ENCODE results near the gene ATAD3A.

The ATAD3A gene

DNA sequence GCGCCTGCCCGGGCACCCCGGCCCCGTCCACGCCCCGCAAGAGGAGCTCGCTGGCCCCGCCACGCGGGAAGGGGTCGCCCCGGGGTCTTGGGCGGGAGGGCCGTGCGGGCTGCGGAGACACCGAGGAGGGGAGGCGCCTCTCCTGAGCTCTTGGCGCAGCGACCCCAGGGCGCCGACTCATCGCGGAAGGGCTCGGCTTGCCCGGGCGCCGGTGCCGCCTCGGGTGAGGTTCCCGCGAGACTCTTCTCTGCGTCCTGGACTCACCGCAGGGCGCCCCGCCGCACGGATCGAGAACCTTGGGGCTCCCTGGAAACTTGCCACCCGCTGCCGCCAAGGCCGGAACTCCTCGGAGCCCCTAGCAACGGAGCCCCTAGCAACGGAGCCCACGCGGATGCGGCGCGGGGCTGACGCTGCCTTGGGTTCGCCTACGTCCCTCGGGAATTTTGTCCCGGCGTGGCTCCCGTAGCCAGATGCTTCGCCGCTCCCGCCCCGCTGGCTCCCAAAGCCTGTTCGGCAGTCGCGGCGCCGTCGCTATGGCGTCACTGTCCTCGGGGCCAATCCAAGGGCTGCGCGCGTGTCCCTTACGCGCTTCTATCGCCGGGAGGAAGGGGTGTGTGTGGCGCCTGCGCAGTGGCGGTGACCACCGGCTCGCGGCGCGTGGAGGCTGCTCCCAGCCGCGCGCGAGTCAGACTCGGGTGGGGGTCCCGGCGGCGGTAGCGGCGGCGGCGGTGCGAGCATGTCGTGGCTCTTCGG, at the start of gene ATAD3A (continued):
- TF ChIP-seq, protein P1, sequence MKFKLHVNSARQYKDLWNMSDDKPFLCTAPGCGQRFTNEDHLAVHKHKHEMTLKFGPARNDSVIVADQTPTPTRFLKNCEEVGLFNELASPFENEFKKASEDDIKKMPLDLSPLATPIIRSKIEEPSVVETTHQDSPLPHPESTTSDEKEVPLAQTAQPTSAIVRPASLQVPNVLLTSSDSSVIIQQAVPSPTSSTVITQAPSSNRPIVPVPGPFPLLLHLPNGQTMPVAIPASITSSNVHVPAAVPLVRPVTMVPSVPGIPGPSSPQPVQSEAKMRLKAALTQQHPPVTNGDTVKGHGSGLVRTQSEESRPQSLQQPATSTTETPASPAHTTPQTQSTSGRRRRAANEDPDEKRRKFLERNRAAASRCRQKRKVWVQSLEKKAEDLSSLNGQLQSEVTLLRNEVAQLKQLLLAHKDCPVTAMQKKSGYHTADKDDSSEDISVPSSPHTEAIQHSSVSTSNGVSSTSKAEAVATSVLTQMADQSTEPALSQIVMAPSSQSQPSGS (tag by site-specific recombination; IDR thresholded peaks at IDR 0.05; ENCODE audit: low read depth): 0 out of 2 replicates have a peak, but pooled peaks have one; percentile 27
- peak; percentile 49 for TF ChIP-seq GLIS1 (tag by site-specific recombination; IDR thresholded peaks at IDR 0.05)
- TF ChIP-seq ZNF169 (tag by site-specific recombination; IDR thresholded peaks at IDR 0.05): no peak
- TF ChIP-seq, protein P2, sequence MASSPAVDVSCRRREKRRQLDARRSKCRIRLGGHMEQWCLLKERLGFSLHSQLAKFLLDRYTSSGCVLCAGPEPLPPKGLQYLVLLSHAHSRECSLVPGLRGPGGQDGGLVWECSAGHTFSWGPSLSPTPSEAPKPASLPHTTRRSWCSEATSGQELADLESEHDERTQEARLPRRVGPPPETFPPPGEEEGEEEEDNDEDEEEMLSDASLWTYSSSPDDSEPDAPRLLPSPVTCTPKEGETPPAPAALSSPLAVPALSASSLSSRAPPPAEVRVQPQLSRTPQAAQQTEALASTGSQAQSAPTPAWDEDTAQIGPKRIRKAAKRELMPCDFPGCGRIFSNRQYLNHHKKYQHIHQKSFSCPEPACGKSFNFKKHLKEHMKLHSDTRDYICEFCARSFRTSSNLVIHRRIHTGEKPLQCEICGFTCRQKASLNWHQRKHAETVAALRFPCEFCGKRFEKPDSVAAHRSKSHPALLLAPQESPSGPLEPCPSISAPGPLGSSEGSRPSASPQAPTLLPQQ (tag by site-specific recombination; IDR thresholded peaks at IDR 0.05): peak; percentile 88
- peak; percentile 98 for TF ChIP-seq ZNF324 (tag by site-specific recombination; IDR thresholded peaks at IDR 0.05)
- no peak for TF ChIP-seq ZNF354C (tag by site-specific recombination; IDR thresholded peaks at IDR 0.05; ENCODE audit: borderline replicate concordance, low read depth)
- peak; percentile 39 for TF ChIP-seq YY1 (tag by site-specific recombination; IDR thresholded peaks at IDR 0.05)
- TF ChIP-seq ZNF843 (tag by site-specific recombination; IDR thresholded peaks at IDR 0.05): peak; percentile 87
- TF ChIP-seq ZNF76 (tag by site-specific recombination; IDR thresholded peaks at IDR 0.05; ENCODE audit: borderline replicate concordance, low read depth): peak; percentile 93
- peak; percentile 99 for TF ChIP-seq ZBTB17 (tag by site-specific recombination; IDR thresholded peaks at IDR 0.05)
- TF ChIP-seq YY2 (tag by site-specific recombination; IDR thresholded peaks at IDR 0.05): peak; percentile 41
- TF ChIP-seq, protein P3, sequence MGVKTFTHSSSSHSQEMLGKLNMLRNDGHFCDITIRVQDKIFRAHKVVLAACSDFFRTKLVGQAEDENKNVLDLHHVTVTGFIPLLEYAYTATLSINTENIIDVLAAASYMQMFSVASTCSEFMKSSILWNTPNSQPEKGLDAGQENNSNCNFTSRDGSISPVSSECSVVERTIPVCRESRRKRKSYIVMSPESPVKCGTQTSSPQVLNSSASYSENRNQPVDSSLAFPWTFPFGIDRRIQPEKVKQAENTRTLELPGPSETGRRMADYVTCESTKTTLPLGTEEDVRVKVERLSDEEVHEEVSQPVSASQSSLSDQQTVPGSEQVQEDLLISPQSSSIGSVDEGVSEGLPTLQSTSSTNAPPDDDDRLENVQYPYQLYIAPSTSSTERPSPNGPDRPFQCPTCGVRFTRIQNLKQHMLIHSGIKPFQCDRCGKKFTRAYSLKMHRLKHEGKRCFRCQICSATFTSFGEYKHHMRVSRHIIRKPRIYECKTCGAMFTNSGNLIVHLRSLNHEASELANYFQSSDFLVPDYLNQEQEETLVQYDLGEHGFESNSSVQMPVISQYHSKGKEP (tag by site-specific recombination; IDR thresholded peaks at IDR 0.05): no peak

DNA sequence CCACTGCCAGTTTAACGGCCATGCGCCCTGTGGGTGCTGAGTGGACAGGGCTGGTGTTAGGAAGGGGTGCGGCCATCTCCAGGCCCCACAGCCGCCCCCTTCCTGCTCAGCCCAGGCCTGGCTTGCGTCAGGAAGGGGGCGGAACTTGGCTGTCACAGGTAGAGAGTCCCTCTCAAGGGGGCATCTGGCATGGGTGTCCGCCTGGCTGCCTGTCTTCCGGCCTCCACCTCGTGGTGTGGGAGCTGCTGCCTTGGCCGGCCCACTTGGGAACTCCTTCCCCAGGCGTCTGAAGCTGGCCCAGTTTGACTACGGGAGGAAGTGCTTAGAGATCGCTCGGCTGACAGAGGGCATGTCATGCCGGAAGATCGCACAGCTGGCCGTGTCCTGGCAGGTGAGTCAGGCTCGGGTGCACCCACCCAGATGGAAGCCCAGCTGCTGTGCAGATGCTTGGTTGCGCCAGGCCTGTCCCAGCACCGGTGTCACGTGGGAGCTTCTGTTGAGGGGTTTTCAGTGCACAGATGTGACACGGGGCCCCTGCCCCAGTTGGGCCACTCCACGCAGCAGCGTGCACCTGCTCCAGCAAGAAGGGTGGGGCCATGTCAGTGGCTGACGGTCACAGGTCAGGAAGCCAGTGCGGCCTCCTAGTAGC, 49.5 kb upstream of the ATAD3A start:
- Histone ChIP-seq H3K27ac (ENCODE audit: extremely low read depth, low read depth, low read length) (no peak overlapping the region), H3K4me1 (ENCODE audit: control insufficient read depth, insufficient read depth, low read length) (no peaks in the 10 kb centered on the region), H3K9me3 (ENCODE audit: control insufficient read depth, insufficient read depth, low read depth, low read length) (no peaks in the 10 kb centered on the region), H3K4me3 (ENCODE audit: low read depth, low read length) (no peak overlapping the region), H3K36me3 (ENCODE audit: control insufficient read depth in 2 of 2, insufficient read depth in 1 of 2, low read length in 2 of 2) (no peaks in the 10 kb centered on the region)
- TF ChIP-seq ZNF335 (tag by site-specific recombination; conservative IDR thresholded peaks at IDR 0.05) (peak; percentile 74), ZFHX2 (tag by site-specific recombination; conservative IDR thresholded peaks at IDR 0.05) (no peak), ZNF777 (tag by site-specific recombination; IDR thresholded peaks at IDR 0.05; ENCODE audit: borderline replicate concordance) (no peak), ZNF10 (tag by site-specific recombination; IDR thresholded peaks at IDR 0.05) (no peak), ZBTB7A (tag by site-specific recombination; IDR thresholded peaks at IDR 0.05; ENCODE audit: low read depth) (no peak)
- ChIA-PET CTCF (no interaction called here), POLR2A (interaction anchor here (1.4 kb wide), 1 partner anchor 63 kb away, joined by 5 read pairs; the partner anchor contains the start of gene CCNL2)

DNA sequence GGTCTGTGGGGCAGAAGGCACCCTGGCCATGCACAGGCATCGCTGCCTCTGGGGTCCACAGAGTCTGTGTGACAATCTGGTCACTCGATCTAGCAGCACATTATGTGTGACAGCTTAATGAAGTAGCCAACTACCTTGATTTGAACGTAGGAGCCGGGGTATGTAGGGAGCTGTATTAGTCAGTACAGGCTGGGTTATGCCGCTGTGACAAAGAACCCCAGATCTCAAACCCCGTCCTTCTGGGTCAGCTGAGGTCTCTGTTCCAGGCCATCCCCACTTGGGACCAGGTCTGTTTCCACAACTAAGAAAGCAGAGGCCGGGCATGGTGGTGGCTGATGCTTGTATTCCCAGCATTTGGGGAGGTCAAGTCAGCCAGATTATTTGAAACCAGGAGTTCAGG, 48.6 kb upstream of the ATAD3A start:
- Histone ChIP-seq H3K36me3 (ENCODE audit: control insufficient read depth in 2 of 2, insufficient read depth in 1 of 2, low read length in 2 of 2) (no peaks in the 10 kb centered on the region), H3K4me3 (ENCODE audit: low read depth, low read length) (no peak overlapping the region), H3K4me1 (ENCODE audit: control insufficient read depth, insufficient read depth, low read length) (no peaks in the 10 kb centered on the region), H3K27ac (ENCODE audit: extremely low read depth, low read depth, low read length) (no peak overlapping the region), H3K9me3 (ENCODE audit: control insufficient read depth, insufficient read depth, low read depth, low read length) (no peaks in the 10 kb centered on the region)
- ChIA-PET CTCF (interaction anchor here (0.7 to 0.9 kb wide), 2 partner anchors 14 to 57 kb away, joined by 3 read pairs; no protein-coding TSS in a partner anchor), POLR2A (interaction anchor here (1.4 kb wide), 1 partner anchor 64 kb away, joined by 5 read pairs; the partner anchor contains the start of gene CCNL2)
- TF ChIP-seq, protein P1 (tag by site-specific recombination; IDR thresholded peaks at IDR 0.05; ENCODE audit: low read depth): no peak
- no peak for TF ChIP-seq ZNF223 (tag by site-specific recombination; IDR thresholded peaks at IDR 0.05)
- TF ChIP-seq ZNF214 (tag by site-specific recombination; IDR thresholded peaks at IDR 0.05; ENCODE audit: borderline replicate concordance): no peak
- TF ChIP-seq SCRT1 (tag by site-specific recombination; IDR thresholded peaks at IDR 0.05; ENCODE audit: borderline replicate concordance): no peak
- no peak for TF ChIP-seq REPIN1 (tag by site-specific recombination; IDR thresholded peaks at IDR 0.05; ENCODE audit: low read depth)
- TF ChIP-seq, protein P4, sequence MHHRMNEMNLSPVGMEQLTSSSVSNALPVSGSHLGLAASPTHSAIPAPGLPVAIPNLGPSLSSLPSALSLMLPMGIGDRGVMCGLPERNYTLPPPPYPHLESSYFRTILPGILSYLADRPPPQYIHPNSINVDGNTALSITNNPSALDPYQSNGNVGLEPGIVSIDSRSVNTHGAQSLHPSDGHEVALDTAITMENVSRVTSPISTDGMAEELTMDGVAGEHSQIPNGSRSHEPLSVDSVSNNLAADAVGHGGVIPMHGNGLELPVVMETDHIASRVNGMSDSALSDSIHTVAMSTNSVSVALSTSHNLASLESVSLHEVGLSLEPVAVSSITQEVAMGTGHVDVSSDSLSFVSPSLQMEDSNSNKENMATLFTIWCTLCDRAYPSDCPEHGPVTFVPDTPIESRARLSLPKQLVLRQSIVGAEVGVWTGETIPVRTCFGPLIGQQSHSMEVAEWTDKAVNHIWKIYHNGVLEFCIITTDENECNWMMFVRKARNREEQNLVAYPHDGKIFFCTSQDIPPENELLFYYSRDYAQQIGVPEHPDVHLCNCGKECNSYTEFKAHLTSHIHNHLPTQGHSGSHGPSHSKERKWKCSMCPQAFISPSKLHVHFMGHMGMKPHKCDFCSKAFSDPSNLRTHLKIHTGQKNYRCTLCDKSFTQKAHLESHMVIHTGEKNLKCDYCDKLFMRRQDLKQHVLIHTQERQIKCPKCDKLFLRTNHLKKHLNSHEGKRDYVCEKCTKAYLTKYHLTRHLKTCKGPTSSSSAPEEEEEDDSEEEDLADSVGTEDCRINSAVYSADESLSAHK (tag by site-specific recombination; IDR thresholded peaks at IDR 0.05): no peak
- TF ChIP-seq YY2 (tag by site-specific recombination; IDR thresholded peaks at IDR 0.05): no peak
- no peak for TF ChIP-seq SALL2 (tag by site-specific recombination; IDR thresholded peaks at IDR 0.05; ENCODE audit: borderline replicate concordance)
